ENCODE data around the gene LCN1. TPM values are rescaled to one million over a fixed set of nuclear protein-coding genes. Genes with fewer than 3 reads are reported as not detected.

LCN1 gene
- total and polyA plus RNA-seq, 2 experiments from 2014 or later, result 0.27 TPM; not detected in 1

GRCh38 chr9:135498381-135499126, 22.7 kb upstream of the LCN1 start:
- H3K27me3 ChIP-seq (ENCODE audit: insufficient read depth), result no peaks in the 10 kb centered on the region
- H3K4me1 ChIP-seq (ENCODE audit: insufficient read depth), result no peaks in the 10 kb centered on the region; the same call in 1 of the 2 replicates
- H3K27ac ChIP-seq (ENCODE audit: low read depth), result no peak overlapping the region
- Mint-ChIP-seq H3K27me3 (ENCODE audit: insufficient read depth, low read depth, poor library complexity) (peaks cover 9% of the 10 kb centered on the region), H3K27ac (no peak overlapping the region), H3K4me1 (peaks cover 12% of the 10 kb centered on the region), H3K4me3 (peak overlapping the region; percentile 82), H3K36me3 (ENCODE audit: low read depth) (peaks cover 22% of the 10 kb centered on the region), H3K9me3 (no peaks in the 10 kb centered on the region; the same call in 2 of the 3 replicates)
- peak overlapping the region; percentile 83 for H3K4me3 ChIP-seq
- no peak overlapping the region for H2AFZ ChIP-seq
- H3F3A ChIP-seq (replicated peaks; ENCODE audit: low read depth), result 0 out of 2 replicates have a peak, but pooled peaks cover 3% of the 10 kb centered on the region
- H3K9me2 ChIP-seq (ENCODE audit: insufficient read depth), result no peaks in the 10 kb centered on the region
- peaks cover 19% of the 10 kb centered on the region for H3K79me2 ChIP-seq (replicated peaks; ENCODE audit: insufficient read depth)
- peak overlapping the region; percentile 95 for H3K4me2 ChIP-seq
- peaks cover 5% of the 10 kb centered on the region; the same call in 1 of the 2 replicates for H3K36me3 ChIP-seq (ENCODE audit: insufficient read depth)
- DNase-seq (ENCODE audit: low spot score), result no peak
- TF ChIP-seq ZNF114 (CRISPR knock-in tag; IDR thresholded peaks at IDR 0.05) (no peak), POLR2AphosphoS5 (IDR thresholded peaks at IDR 0.05; ENCODE audit: low read depth) (no peak), REST (IDR thresholded peaks at IDR 0.05; ENCODE audit: unreplicated experiment) (no peak), CTCF (conservative IDR thresholded peaks at IDR 0.05; ENCODE audit: low read depth in 2 of 2) (no peak), EZH2 (IDR thresholded peaks at IDR 0.05; ENCODE audit: low read depth, unreplicated experiment) (no peak), ETS1 (IDR thresholded peaks at IDR 0.05) (no peak), NANOG (IDR thresholded peaks at IDR 0.05; ENCODE audit: borderline replicate concordance) (no peak), EZH2phosphoT487 (IDR thresholded peaks at IDR 0.05; ENCODE audit: unreplicated experiment) (no peak)
- no peak for ATAC-seq
- H4K20me1 ChIP-seq (replicated peaks; ENCODE audit: insufficient read depth), result no peaks in the 10 kb centered on the region; the same call in none of the 2 replicates

Measured in GM23338 (cell line).